ENCODE measurements around the gene LRP6. TPM values are rescaled to one million over a fixed set of nuclear protein-coding genes. Genes with fewer than 3 reads are reported as not detected.
A peak's percentile ranks its signal among the peaks of the same experiment; 100 is the strongest.
"Not testable (repeated sequence)": the region's sequence is repeated elsewhere in the genome, so short reads cannot be mapped to it uniquely, and the experiment has no call there.

Gene LRP6
- total RNA-seq (1 to 10 TPM; 1.8 to 2.0 TPM), total RNA-seq (4.0 to 5.9 reads per million in 2 donors)

GRCh38 chr12:12266873-12267741, at the start of gene LRP6:
Gene LRP6 (minus strand): TSS chr12:12267044. CDS start chr12:12266735, 309 bp downstream.
- H3K27ac Mint-ChIP-seq, result peak within 1 kb of the TSS; percentile 27

DNA sequence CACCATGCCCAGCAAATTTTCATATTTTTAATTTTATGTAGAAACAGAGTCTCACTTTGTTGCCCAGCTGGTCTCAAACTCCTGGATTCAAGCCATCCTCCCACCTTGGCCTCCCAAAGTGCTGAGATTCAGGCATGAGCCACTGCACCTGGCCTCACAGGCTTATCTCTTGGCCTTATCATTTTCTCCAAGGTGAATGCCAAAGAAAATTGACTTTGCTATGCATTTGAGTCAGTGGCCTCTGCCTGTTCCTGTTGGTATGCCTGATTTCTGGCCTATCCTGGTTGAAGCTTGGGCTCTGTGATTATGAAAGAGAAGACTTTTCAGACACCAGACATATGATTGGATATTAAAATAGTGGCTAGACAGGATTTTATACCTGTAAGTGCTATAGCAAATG, 49.0 kb upstream of the LRP6 start:
- ATAC-seq, result no peak
- Mint-ChIP-seq H3K36me3 (ENCODE audit: low read depth) (peaks cover 2% of the 10 kb centered on the region), H3K4me1 (peaks cover 2% of the 10 kb centered on the region), H3K27me3 (peaks cover 12% of the 10 kb centered on the region), H3K27ac (no peak overlapping the region), H3K4me3 (no peak overlapping the region)
- DNase-seq, result no peak
- H3K9me3 ChIP-seq (ENCODE audit: control insufficient read depth, low read length, poor library complexity, severe bottlenecking), result no peaks in the 10 kb centered on the region

More at GRCh38 chr12:12266873-12267741, at the start of gene LRP6:
- DNase-seq (peak; percentile 38 to 53 (median 42)), ATAC-seq (peak; percentile 93)
- Mint-ChIP-seq H3K36me3 (ENCODE audit: low read depth) (no peaks in the 10 kb centered on the region), H3K4me1 (peaks cover 20% of the 10 kb centered on the region), H3K27me3 (peaks cover 13% of the 10 kb centered on the region), H3K4me3 (peak within 1 kb of the TSS; percentile 92)
- H3K9me3 ChIP-seq (ENCODE audit: control insufficient read depth, low read length, poor library complexity, severe bottlenecking), result no peaks in the 10 kb centered on the region

GRCh38 chr12:12310695-12311094, 43.9 kb upstream of the LRP6 start:
- H3K27ac Mint-ChIP-seq; H3K36me3 Mint-ChIP-seq (ENCODE audit: low read depth); DNase-seq; H3K9me3 ChIP-seq (ENCODE audit: control insufficient read depth, low read length, poor library complexity, severe bottlenecking); ATAC-seq; H3K4me1 Mint-ChIP-seq; H3K27me3 Mint-ChIP-seq; H3K4me3 Mint-ChIP-seq: not testable (repeated sequence)

GRCh38 chr12:12305568-12306300, 38.9 kb upstream of the LRP6 start:
- Mint-ChIP-seq H3K4me1 (peaks cover 2% of the 10 kb centered on the region), H3K27ac (no peak overlapping the region), H3K36me3 (ENCODE audit: low read depth) (no peaks in the 10 kb centered on the region), H3K4me3 (no peak overlapping the region), H3K27me3 (no peaks in the 10 kb centered on the region)
- H3K9me3 ChIP-seq (ENCODE audit: control insufficient read depth, low read length, poor library complexity, severe bottlenecking), result no peaks in the 10 kb centered on the region
- ATAC-seq, result no peak
- DNase-seq, result no peak

DNA sequence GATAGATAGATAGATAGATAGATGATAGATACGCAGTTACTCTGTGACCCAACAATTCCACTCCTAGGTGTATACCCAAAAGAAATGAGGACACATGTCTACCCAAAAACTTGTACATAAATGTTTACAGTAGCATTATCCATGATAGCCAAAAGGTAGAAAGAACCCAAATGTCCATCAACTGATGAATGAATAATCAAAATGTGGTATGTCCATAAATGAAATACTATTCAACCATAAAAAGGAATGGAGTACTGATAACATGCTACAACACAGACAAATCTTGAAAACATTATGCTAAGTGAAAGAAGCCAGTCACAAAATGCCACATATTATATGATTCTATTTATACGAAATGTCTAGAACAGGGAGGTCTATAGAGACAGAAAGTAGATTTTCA, 36.1 kb upstream of the LRP6 start:
- H3K4me3 Mint-ChIP-seq, result no peak overlapping the region
- H3K4me1 Mint-ChIP-seq, result peaks cover 2% of the 10 kb centered on the region
- no peaks in the 10 kb centered on the region for H3K36me3 Mint-ChIP-seq (ENCODE audit: low read depth)
- H3K27me3 Mint-ChIP-seq, result no peaks in the 10 kb centered on the region
- DNase-seq, result no peak
- ATAC-seq, result no peak
- H3K9me3 ChIP-seq (ENCODE audit: control insufficient read depth, low read length, poor library complexity, severe bottlenecking), result no peaks in the 10 kb centered on the region
- no peak overlapping the region for H3K27ac Mint-ChIP-seq

GRCh38 chr12:12301122-12301521, 34.3 kb upstream of the LRP6 start:
- Mint-ChIP-seq H3K27me3 (peaks cover 8% of the 10 kb centered on the region), H3K4me3 (no peak overlapping the region), H3K36me3 (ENCODE audit: low read depth) (no peaks in the 10 kb centered on the region), H3K27ac (no peak overlapping the region), H3K4me1 (peaks cover 2% of the 10 kb centered on the region)
- no peaks in the 10 kb centered on the region for H3K9me3 ChIP-seq (ENCODE audit: control insufficient read depth, low read length, poor library complexity, severe bottlenecking)
- ATAC-seq, result no peak
- DNase-seq, result no peak

DNA sequence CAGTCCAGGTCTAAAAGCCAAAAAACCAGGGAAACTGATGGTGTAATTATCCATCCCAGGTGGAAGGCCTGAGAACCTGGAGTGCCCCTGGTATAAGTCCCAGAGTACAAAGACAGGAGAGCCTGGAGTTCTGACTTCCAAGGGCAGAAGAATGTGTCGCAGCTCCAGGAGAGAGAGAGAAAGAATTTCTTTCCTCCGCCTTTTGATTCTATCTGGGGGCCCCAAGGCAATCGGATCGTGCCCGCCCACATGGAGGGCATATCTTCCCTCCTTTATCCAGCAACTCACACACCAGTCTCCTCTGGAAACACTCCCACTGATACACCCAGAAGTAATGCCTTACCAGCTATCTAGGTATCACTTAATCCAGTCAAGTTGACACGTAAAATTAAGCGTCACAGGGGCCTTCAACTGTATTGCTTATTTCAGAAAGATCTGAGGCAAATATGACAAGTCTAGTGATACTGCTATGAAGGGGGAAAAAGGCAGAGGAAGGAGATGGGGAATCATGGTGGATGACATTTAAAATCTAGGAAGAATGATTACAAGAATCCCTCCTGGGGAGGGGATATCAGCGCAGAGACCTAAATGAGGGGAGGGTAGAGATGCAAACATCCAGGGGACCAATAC, 30.5 kb upstream of the LRP6 start:
- Mint-ChIP-seq H3K4me1 (no peaks in the 10 kb centered on the region), H3K36me3 (ENCODE audit: low read depth) (no peaks in the 10 kb centered on the region), H3K4me3 (no peak overlapping the region), H3K27ac (peak overlapping the region; percentile 5), H3K27me3 (peaks cover 14% of the 10 kb centered on the region)
- no peak for DNase-seq
- no peaks in the 10 kb centered on the region for H3K9me3 ChIP-seq (ENCODE audit: control insufficient read depth, low read length, poor library complexity, severe bottlenecking)
- no peak for ATAC-seq

GRCh38 chr12:12294215-12295005, 27.6 kb upstream of the LRP6 start:
- H3K36me3 Mint-ChIP-seq (ENCODE audit: low read depth), result no peaks in the 10 kb centered on the region
- ATAC-seq (no peak), DNase-seq (no peak)
- no peak overlapping the region for H3K4me3 Mint-ChIP-seq
- no peaks in the 10 kb centered on the region for H3K9me3 ChIP-seq (ENCODE audit: control insufficient read depth, low read length, poor library complexity, severe bottlenecking)
- H3K27ac Mint-ChIP-seq, result no peak overlapping the region
- peaks cover 6% of the 10 kb centered on the region for H3K4me1 Mint-ChIP-seq
- H3K27me3 Mint-ChIP-seq, result peaks cover 18% of the 10 kb centered on the region

DNA sequence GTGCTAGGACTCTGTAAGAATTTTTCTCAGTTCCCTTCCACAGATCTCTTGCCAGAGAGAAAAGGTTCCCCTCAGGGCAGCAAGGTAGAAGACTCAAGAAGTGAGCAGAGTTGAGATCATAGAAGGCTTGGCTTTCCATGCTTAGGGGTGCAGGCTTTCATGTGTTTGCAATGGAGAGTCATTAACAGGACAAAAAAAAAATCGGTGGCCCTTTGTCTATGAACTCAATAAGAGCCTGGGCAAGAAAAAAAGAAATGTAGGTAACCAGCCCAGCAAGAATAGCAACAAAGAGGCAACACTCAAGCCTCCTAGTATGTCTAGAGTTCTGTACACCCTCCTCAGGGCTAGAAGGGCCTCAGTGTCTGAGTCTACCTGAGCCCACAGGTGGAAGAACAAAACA, 23.4 kb upstream of the LRP6 start:
- no peaks in the 10 kb centered on the region for H3K9me3 ChIP-seq (ENCODE audit: control insufficient read depth, low read length, poor library complexity, severe bottlenecking)
- H3K4me3 Mint-ChIP-seq, result no peak overlapping the region
- H3K27me3 Mint-ChIP-seq, result peaks cover 19% of the 10 kb centered on the region
- no peak for DNase-seq
- no peak overlapping the region for H3K27ac Mint-ChIP-seq
- no peaks in the 10 kb centered on the region for H3K36me3 Mint-ChIP-seq (ENCODE audit: low read depth)
- no peak for ATAC-seq
- H3K4me1 Mint-ChIP-seq, result peaks cover 6% of the 10 kb centered on the region

DNA sequence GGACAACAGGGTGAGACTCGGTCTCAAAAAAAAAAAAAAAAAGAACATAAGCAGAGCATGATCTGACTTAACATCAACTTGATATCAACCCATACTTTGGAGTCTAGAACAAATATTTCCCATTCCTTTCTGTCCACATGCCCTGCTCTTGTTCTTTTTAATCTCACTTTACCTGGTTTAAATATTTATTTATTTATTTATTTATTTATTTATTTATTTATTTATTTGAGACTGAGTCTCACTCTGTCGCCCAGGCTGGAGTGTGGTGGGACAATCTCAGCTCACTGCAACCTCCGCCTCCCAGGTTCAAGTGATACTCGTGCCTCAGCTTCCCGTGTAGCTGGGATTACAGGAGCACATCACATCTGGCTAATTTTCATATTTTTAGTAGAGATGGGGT, 19.6 kb upstream of the LRP6 start:
- no peak for ATAC-seq
- DNase-seq, result no peak
- H3K36me3 Mint-ChIP-seq (ENCODE audit: low read depth), result peaks cover 2% of the 10 kb centered on the region
- H3K4me3 Mint-ChIP-seq, result no peak overlapping the region
- H3K27me3 Mint-ChIP-seq, result peaks cover 37% of the 10 kb centered on the region
- no peaks in the 10 kb centered on the region for H3K9me3 ChIP-seq (ENCODE audit: control insufficient read depth, low read length, poor library complexity, severe bottlenecking)
- no peak overlapping the region for H3K27ac Mint-ChIP-seq
- peaks cover 6% of the 10 kb centered on the region for H3K4me1 Mint-ChIP-seq

DNA sequence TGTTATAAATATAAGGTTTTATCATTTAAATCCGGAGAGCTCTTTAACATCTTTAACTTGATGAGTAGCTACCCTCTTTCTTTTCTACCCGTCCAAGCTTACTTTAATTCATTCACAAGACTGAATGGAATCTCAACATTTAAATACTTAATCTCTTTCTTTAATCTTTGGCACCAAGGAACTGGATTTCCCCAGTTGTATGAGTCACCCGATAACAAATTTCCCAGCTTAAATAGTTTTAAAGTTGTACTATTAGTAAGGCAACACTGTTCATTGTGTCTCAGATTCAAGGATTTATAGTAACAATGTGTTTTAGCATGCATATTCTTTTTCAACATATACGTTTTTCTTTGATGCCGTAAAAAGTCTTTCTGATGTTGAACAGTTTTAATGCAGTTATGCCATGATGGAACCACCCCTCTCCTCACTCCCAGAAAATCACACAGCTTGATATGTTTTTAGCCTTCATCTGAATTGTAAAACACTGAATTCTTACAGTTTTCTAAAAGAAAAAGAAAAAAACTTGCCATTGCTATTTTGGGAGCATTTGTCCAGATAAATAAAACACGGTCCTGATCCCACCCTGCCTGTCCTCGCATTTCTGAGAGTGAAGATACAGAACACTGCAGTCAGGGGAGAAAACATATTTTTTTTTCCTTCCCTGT, 16.0 kb upstream of the LRP6 start:
- Mint-ChIP-seq H3K36me3 (ENCODE audit: low read depth) (peaks cover 2% of the 10 kb centered on the region), H3K27ac (no peak overlapping the region), H3K4me3 (no peak overlapping the region), H3K4me1 (no peaks in the 10 kb centered on the region), H3K27me3 (peaks cover 40% of the 10 kb centered on the region)
- H3K9me3 ChIP-seq (ENCODE audit: control insufficient read depth, low read length, poor library complexity, severe bottlenecking), result no peaks in the 10 kb centered on the region
- ATAC-seq, result no peak
- no peak for DNase-seq

DNA sequence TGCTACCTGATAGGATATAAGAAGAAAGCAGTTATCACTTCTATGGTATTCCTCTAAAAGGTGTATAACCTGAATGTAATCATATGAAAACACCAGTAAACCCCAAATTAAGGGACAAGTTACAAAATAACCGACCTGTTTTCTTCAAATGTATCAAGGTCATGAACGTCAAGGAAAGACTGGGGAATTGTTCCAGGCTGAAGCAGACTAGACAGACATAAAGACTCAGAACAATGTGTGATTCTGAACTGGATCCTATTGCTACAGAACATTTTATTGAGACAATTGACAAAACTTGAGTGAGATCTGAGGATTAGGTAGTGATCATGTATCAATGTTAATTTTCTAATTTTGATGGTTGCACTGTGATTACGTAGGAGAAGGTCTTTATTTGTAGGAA, 15.4 kb upstream of the LRP6 start:
- H3K9me3 ChIP-seq (ENCODE audit: control insufficient read depth, low read length, poor library complexity, severe bottlenecking), result no peaks in the 10 kb centered on the region
- ATAC-seq (no peak), DNase-seq (no peak)
- no peaks in the 10 kb centered on the region for H3K4me1 Mint-ChIP-seq
- H3K4me3 Mint-ChIP-seq, result no peak overlapping the region
- H3K36me3 Mint-ChIP-seq (ENCODE audit: low read depth), result peaks cover 2% of the 10 kb centered on the region
- no peak overlapping the region for H3K27ac Mint-ChIP-seq
- H3K27me3 Mint-ChIP-seq, result peaks cover 40% of the 10 kb centered on the region

Data from T-helper 17 cell (primary cell).